Measurements from ENCODE around the gene IL27RA. TPM values are rescaled to one million over a fixed set of nuclear protein-coding genes. Genes with fewer than 3 reads are reported as not detected.

IL27RA gene
- total and polyA plus RNA-seq, 2 of the 4 experiments (the other 2 are of a cell fraction): 2.9 to 5.1 TPM

- Histone ChIP-seq H2BK120ac (ENCODE audit: low read depth, low read length) (no peak overlapping the region), H2BK5ac (ENCODE audit: low read depth, low read length, poor library complexity, severe bottlenecking) (no peak overlapping the region), H3K4me1 (ENCODE audit: control insufficient read depth, insufficient read depth, low read length) (peaks cover 8% of the 10 kb centered on the region), H3K27me3 (ENCODE audit: control insufficient read depth, insufficient read depth, low read length) (no peaks in the 10 kb centered on the region), H2BK15ac (ENCODE audit: low read depth, low read length) (no peak overlapping the region), H4K5ac (ENCODE audit: low read depth, low read length) (no peak overlapping the region), H3K56ac (ENCODE audit: extremely low read depth, insufficient read depth, low read length) (no peak overlapping the region), H3K4me2 (ENCODE audit: low read depth, low read length) (peak overlapping the region; percentile 56; the same call in 1 of the 2 replicates), H3K79me1 (ENCODE audit: low read depth in 1 of 2, low read length in 2 of 2) (peaks cover 12 to 23% of the 10 kb centered on the region in 2 experiments), H3K4ac (ENCODE audit: low read depth, low read length) (peak overlapping the region; percentile 78), H3K9me1 (ENCODE audit: insufficient read depth, low read length) (peaks cover 10% of the 10 kb centered on the region; the same call in 1 of the 2 replicates), H3K14ac (replicated peaks; ENCODE audit: low read depth, low read length) (peak overlapping the region; percentile 89; the same call in 1 of the 2 replicates), H2AK5ac (ENCODE audit: low read depth, low read length) (no peak overlapping the region), H2AFZ (replicated peaks; ENCODE audit: low read length, poor library complexity) (no peak overlapping the region), H3K18ac (ENCODE audit: low read depth, low read length) (no peak overlapping the region), H3K9me3 (ENCODE audit: control insufficient read depth, insufficient read depth, low read length) (no peaks in the 10 kb centered on the region), H3K27ac (ENCODE audit: insufficient read depth, low read length) (no peak overlapping the region), H3K36me3 (ENCODE audit: control insufficient read depth, insufficient read depth, low read length) (no peaks in the 10 kb centered on the region; the same call in 1 of the 2 replicates), H4K20me1 (ENCODE audit: insufficient read depth, low read length) (no peaks in the 10 kb centered on the region), H4K91ac (ENCODE audit: insufficient read depth, low read depth, low read length) (no peak overlapping the region), H2BK20ac (ENCODE audit: low read depth, low read length) (no peak overlapping the region), H2AK9ac (replicated peaks; ENCODE audit: low read depth, low read length, poor library complexity) (no peak overlapping the region), H3K9ac (ENCODE audit: low read depth, low read length) (no peak overlapping the region), H3K23ac (ENCODE audit: low read depth, low read length) (peak overlapping the region; percentile 66), H4K8ac (ENCODE audit: low read depth in 2 of 2, low read length in 2 of 2) (peak overlapping the region; percentile 94; a peak in 2 of 4 replicates), H3K4me3 (ENCODE audit: insufficient read depth, low read depth, low read length) (no peak overlapping the region)
- dilution Hi-C loops (cut with HindIII; ENCODE audit: low sequenced_read_pairs, unreplicated experiment): no loop called here
- ATAC-seq (ENCODE audit: low read depth) (no peak), DNase-seq (no peak)
- TF ChIP-seq CTCF (conservative IDR thresholded peaks at IDR 0.05; ENCODE audit: low read depth, low read length) (no peak), NFE2L2 (IDR thresholded peaks at IDR 0.05; ENCODE audit: low read depth, low read length) (no peak), POLR2A (IDR thresholded peaks at IDR 0.05; ENCODE audit: low read depth, low read length) (no peak), SMC3 (IDR thresholded peaks at IDR 0.05; ENCODE audit: low read depth, low read length) (no peak), USF2 (IDR thresholded peaks at IDR 0.05; ENCODE audit: low read depth, low read length) (no peak), RFX5 (IDR thresholded peaks at IDR 0.05; ENCODE audit: low read depth, low read length) (no peak), MAZ (IDR thresholded peaks at IDR 0.05; ENCODE audit: borderline replicate concordance, low read depth, low read length) (no peak)
- POLR2A ChIA-PET (ENCODE audit: unreplicated experiment): no interaction called here
- in situ Hi-C loops (cut with MboI; ENCODE audit: low sequenced_read_pairs): loop anchor here (25.0 kb wide), 1 partner anchor 320 kb away; the partner anchor contains the start of genes C19orf53 and MRI1
- intact Hi-C loops (cut with micrococcal nuclease): no loop called here
- CTCF ChIA-PET: no interaction called here
- BruUV-seq (replicated peaks): no TSS peak
- no CpG with 5 or more reads among the region's 1 CpG for WGBS, 2 experiments (ENCODE audit: extremely low coverage in 2 of 2, insufficient read length in 1 of 2)
These were observed 51.1 kb downstream of the IL27RA start for GRCh38 chr19:14082675-14082960.

All from IMR-90 (cell line).